GM11168 (cell line): ENCODE measurements around the gene NPBWR2.

ENCODE experiments used
- in situ Hi-C: fragments of 300-500 bp; cut with MboI; formaldehyde crosslinking; loops from one replicate; pipeline ENCODE4 v1.12.0; 2022; ENCODE audit warnings: low sequenced_read_pairs; ENCODE audit not compliant: unreplicated experiment

NPBWR2 gene

GRCh38 chr20:64105846-64106434 lies 1.4 kb downstream of the NPBWR2 start:
- in situ Hi-C loops, result no loop called here

GRCh38 chr20:64104667-64105451 lies 2.5 kb downstream of the NPBWR2 start:
- in situ Hi-C loops, result no loop called here

GRCh38 chr20:64103871-64104666 lies 3.3 kb downstream of the NPBWR2 start:
- in situ Hi-C loops, result no loop called here

GRCh38 chr20:64102647-64103354 lies 4.6 kb downstream of the NPBWR2 start:
- in situ Hi-C loops, result no loop called here

GRCh38 chr20:64101731-64102621 lies 5.4 kb downstream of the NPBWR2 start:
- in situ Hi-C loops, result no loop called here

GRCh38 chr20:64100946-64101688 lies 6.2 kb downstream of the NPBWR2 start:
- in situ Hi-C loops, result no loop called here

GRCh38 chr20:64100566-64100888 lies 6.8 kb downstream of the NPBWR2 start:
- in situ Hi-C loops, result no loop called here

- in situ Hi-C loops, result no loop called here
Observed at GRCh38 chr20:64099880-64100565, 7.3 kb downstream of the NPBWR2 start.

- in situ Hi-C loops, result no loop called here
Observed at GRCh38 chr20:64099086-64099786, 8.1 kb downstream of the NPBWR2 start.

GRCh38 chr20:64098471-64099013 lies 8.8 kb downstream of the NPBWR2 start:
- in situ Hi-C loops, result no loop called here

- in situ Hi-C loops, result no loop called here
Observed at GRCh38 chr20:64096535-64096934, 10.8 kb downstream of the NPBWR2 start.

GRCh38 chr20:64095927-64096326 lies 11.4 kb downstream of the NPBWR2 start:
- in situ Hi-C loops, result no loop called here

- in situ Hi-C loops, result no loop called here
Observed at GRCh38 chr20:64095455-64095854, 11.9 kb downstream of the NPBWR2 start.

GRCh38 chr20:64093013-64093503 lies 14.3 kb downstream of the NPBWR2 start:
- in situ Hi-C loops, result no loop called here

GRCh38 chr20:64092258-64093012 lies 14.9 kb downstream of the NPBWR2 start:
- in situ Hi-C loops, result no loop called here

GRCh38 chr20:64091770-64092169 lies 15.6 kb downstream of the NPBWR2 start:
- in situ Hi-C loops, result no loop called here

- in situ Hi-C loops, result no loop called here
Observed at GRCh38 chr20:64091340-64091739, 16.0 kb downstream of the NPBWR2 start.
